ENCODE data around the gene ZNF778. TPM values are rescaled to one million over a fixed set of nuclear protein-coding genes. Genes with fewer than 3 reads are reported as not detected.

ZNF778 gene
- total RNA-seq, 1 experiment from 2014 or later: 31.2 TPM

- DNase-seq (ENCODE audit: low spot score) (no peak), ATAC-seq (no peak)
- TF ChIP-seq NR1H2 (CRISPR knock-in tag; IDR thresholded peaks at IDR 0.05): no peak
- TF ChIP-seq E2F1 (CRISPR knock-in tag; IDR thresholded peaks at IDR 0.05): no peak
- no peak for TF ChIP-seq MLX (CRISPR knock-in tag; IDR thresholded peaks at IDR 0.05)
- TF ChIP-seq TP53 (CRISPR knock-in tag; IDR thresholded peaks at IDR 0.05): no peak
- TF ChIP-seq SOX15 (CRISPR knock-in tag; IDR thresholded peaks at IDR 0.05): no peak
- TF ChIP-seq, protein P1, sequence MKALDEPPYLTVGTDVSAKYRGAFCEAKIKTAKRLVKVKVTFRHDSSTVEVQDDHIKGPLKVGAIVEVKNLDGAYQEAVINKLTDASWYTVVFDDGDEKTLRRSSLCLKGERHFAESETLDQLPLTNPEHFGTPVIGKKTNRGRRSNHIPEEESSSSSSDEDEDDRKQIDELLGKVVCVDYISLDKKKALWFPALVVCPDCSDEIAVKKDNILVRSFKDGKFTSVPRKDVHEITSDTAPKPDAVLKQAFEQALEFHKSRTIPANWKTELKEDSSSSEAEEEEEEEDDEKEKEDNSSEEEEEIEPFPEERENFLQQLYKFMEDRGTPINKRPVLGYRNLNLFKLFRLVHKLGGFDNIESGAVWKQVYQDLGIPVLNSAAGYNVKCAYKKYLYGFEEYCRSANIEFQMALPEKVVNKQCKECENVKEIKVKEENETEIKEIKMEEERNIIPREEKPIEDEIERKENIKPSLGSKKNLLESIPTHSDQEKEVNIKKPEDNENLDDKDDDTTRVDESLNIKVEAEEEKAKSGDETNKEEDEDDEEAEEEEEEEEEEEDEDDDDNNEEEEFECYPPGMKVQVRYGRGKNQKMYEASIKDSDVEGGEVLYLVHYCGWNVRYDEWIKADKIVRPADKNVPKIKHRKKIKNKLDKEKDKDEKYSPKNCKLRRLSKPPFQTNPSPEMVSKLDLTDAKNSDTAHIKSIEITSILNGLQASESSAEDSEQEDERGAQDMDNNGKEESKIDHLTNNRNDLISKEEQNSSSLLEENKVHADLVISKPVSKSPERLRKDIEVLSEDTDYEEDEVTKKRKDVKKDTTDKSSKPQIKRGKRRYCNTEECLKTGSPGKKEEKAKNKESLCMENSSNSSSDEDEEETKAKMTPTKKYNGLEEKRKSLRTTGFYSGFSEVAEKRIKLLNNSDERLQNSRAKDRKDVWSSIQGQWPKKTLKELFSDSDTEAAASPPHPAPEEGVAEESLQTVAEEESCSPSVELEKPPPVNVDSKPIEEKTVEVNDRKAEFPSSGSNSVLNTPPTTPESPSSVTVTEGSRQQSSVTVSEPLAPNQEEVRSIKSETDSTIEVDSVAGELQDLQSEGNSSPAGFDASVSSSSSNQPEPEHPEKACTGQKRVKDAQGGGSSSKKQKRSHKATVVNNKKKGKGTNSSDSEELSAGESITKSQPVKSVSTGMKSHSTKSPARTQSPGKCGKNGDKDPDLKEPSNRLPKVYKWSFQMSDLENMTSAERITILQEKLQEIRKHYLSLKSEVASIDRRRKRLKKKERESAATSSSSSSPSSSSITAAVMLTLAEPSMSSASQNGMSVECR (CRISPR knock-in tag; IDR thresholded peaks at IDR 0.05; ENCODE audit: borderline replicate concordance): no peak
- no peak for TF ChIP-seq NR3C1 (CRISPR knock-in tag; conservative IDR thresholded peaks at IDR 0.05; ENCODE audit: low read depth)
- Mint-ChIP-seq H3K4me1 (no peaks in the 10 kb centered on the region), H3K4me3 (no peak overlapping the region), H3K9me3 (no peaks in the 10 kb centered on the region), H3K27ac (no peak overlapping the region; the same call in 1 of the 2 replicates), H3K27me3 (ENCODE audit: low read depth) (no peaks in the 10 kb centered on the region), H3K36me3 (peaks cover 2% of the 10 kb centered on the region; the same call in 1 of the 2 replicates)
- CTCF ChIA-PET: interaction anchor here (1.6 to 1.7 kb wide), 3 partner anchors 8 to 27 kb away, joined by 4 to 5 read pairs (median 5); no protein-coding TSS in a partner anchor
- POLR2A ChIA-PET: no interaction called here
These were observed 63.7 kb downstream of the ZNF778 start for GRCh38 chr16:89281189-89281577.

- ChIA-PET POLR2A (no interaction called here), CTCF (interaction anchor here (1.6 to 1.7 kb wide), 2 partner anchors 12 to 27 kb away, joined by 5 read pairs; no protein-coding TSS in a partner anchor)
- H3K4me1 Mint-ChIP-seq: no peaks in the 10 kb centered on the region
- no peak overlapping the region for H3K27ac Mint-ChIP-seq
- DNase-seq (ENCODE audit: low spot score) (no peak), ATAC-seq (no peak)
- no peaks in the 10 kb centered on the region for H3K9me3 Mint-ChIP-seq
- no peaks in the 10 kb centered on the region for H3K27me3 Mint-ChIP-seq (ENCODE audit: low read depth)
- H3K36me3 Mint-ChIP-seq: peaks cover 5% of the 10 kb centered on the region
- no peak for TF ChIP-seq FOXP4 (CRISPR knock-in tag; IDR thresholded peaks at IDR 0.05)
- TF ChIP-seq, protein P2, sequence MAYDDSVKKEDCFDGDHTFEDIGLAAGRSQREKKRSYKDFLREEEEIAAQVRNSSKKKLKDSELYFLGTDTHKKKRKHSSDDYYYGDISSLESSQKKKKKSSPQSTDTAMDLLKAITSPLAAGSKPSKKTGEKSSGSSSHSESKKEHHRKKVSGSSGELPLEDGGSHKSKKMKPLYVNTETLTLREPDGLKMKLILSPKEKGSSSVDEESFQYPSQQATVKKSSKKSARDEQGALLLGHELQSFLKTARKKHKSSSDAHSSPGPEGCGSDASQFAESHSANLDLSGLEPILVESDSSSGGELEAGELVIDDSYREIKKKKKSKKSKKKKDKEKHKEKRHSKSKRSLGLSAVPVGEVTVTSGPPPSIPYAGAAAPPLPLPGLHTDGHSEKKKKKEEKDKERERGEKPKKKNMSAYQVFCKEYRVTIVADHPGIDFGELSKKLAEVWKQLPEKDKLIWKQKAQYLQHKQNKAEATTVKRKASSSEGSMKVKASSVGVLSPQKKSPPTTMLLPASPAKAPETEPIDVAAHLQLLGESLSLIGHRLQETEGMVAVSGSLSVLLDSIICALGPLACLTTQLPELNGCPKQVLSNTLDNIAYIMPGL (CRISPR knock-in tag; IDR thresholded peaks at IDR 0.05): no peak
- no peak for TF ChIP-seq TCF7 (CRISPR knock-in tag; IDR thresholded peaks at IDR 0.05; ENCODE audit: low read depth)
- TF ChIP-seq, protein P3, sequence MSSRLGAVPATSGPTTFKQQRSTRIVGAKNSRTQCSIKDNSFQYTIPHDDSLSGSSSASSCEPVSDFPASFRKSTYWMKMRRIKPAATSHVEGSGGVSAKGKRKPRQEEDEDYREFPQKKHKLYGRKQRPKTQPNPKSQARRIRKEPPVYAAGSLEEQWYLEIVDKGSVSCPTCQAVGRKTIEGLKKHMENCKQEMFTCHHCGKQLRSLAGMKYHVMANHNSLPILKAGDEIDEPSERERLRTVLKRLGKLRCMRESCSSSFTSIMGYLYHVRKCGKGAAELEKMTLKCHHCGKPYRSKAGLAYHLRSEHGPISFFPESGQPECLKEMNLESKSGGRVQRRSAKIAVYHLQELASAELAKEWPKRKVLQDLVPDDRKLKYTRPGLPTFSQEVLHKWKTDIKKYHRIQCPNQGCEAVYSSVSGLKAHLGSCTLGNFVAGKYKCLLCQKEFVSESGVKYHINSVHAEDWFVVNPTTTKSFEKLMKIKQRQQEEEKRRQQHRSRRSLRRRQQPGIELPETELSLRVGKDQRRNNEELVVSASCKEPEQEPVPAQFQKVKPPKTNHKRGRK (CRISPR knock-in tag; IDR thresholded peaks at IDR 0.05; ENCODE audit: borderline replicate concordance): no peak
- no peak for TF ChIP-seq SP1 (CRISPR knock-in tag; conservative IDR thresholded peaks at IDR 0.05)
- TF ChIP-seq IRF2 (CRISPR knock-in tag; IDR thresholded peaks at IDR 0.05; ENCODE audit: borderline replicate concordance, low read depth): no peak
- no peak for TF ChIP-seq TEAD4 (CRISPR knock-in tag; IDR thresholded peaks at IDR 0.05)
- no peak for TF ChIP-seq ATF1 (CRISPR knock-in tag; IDR thresholded peaks at IDR 0.05)
- H3K4me3 Mint-ChIP-seq: no peak overlapping the region
These were observed 64.3 kb downstream of the ZNF778 start for GRCh38 chr16:89281829-89282228.
